Measurements from ENCODE around the gene PWP2. TPM values are rescaled to one million over a fixed set of nuclear protein-coding genes. Genes with fewer than 3 reads are reported as not detected.
A peak's percentile ranks its signal among the peaks of the same experiment; 100 is the strongest.

The PWP2 gene
- total and polyA plus RNA-seq, 2 donors (not counting 1 experiment from before 2014, with no cell fraction given) = 3.6 to 13.5 TPM

DNA sequence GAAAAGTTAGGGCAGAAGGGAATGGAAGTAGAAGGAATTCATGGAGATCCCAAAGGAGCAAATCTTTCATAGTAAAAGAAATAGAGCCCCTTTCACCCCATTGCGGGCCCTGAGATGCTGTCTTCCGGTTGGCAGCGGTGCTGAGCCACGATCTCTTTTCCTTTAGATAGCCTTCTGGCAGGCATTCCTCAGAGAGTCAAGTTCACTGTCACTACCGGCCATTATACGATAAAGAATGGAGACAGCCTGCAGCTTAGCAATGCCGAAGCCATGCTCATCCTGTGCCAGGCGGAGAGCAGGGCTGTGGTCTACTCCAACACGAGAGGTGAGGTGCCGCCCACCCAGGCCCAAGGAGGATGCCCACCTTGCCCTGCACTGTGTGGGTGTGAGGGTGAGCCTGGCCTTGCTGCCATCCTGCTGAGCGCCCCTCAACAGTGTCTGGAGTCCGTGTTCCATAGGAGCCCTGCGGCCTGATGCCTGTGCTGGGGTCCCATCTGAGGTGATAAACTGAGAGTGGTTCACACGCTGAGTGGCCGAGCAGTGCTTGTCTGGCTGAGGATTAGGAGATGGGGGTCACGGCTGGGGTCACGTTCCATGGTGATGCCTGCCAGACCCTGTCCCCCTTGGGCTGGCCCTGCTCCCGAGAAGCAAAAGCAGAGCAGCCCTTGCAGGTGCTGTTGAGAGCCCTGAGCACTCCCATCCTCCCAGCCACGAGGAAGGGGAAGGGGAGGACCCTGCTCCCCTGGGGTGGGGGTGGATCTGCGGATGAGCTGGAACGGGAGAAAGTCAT, 20.4 kb upstream of the PWP2 start:
- Mint-ChIP-seq H3K27me3 (no peaks in the 10 kb centered on the region), H3K4me3 (no peak overlapping the region), H3K4me1 (peaks cover 55% of the 10 kb centered on the region), H3K9me3 (ENCODE audit: insufficient read depth) (no peaks in the 10 kb centered on the region), H3K27ac (peak overlapping the region; percentile 96)
- CTCF ChIA-PET = no interaction called here
- Histone ChIP-seq H3K27ac (ENCODE audit: low read length in 2 of 2) (peak overlapping the region in 1 of 2 donors; percentile 94), H2AFZ (ENCODE audit: insufficient read depth, low read depth, low read length, poor library complexity, severe bottlenecking) (no peak overlapping the region), H3K4me3 (ENCODE audit: control extremely low read depth in 1 of 5, extremely low read depth in 1 of 5, insufficient read depth in 1 of 5, low read depth in 2 of 5, low read length in 4 of 5) (no peak overlapping the region), H3K9ac (ENCODE audit: low read length) (no peak overlapping the region), H3K27me3 (replicated peaks in 1 of 4; ENCODE audit: control extremely low read depth in 1 of 4, control insufficient read depth in 3 of 4, insufficient read depth in 4 of 4, low read length in 3 of 4) (no peaks in the 10 kb centered on the region), H4K20me1 (ENCODE audit: control insufficient read depth, insufficient read depth, low read length, poor library complexity, severe bottlenecking) (no peaks in the 10 kb centered on the region), H3K9me3 (ENCODE audit: control extremely low read depth in 1 of 3, control insufficient read depth in 2 of 3, insufficient read depth in 1 of 3, low read length in 2 of 3) (no peaks in the 10 kb centered on the region), H3K36me3 (replicated peaks in 1 of 2; ENCODE audit: control extremely low read depth in 1 of 2, control insufficient read depth in 1 of 2, extremely low read depth in 1 of 2, insufficient read depth in 2 of 2, low read length in 1 of 2) (peaks cover 2 to 79% of the 10 kb centered on the region in 2 experiments), H3K4me1 (ENCODE audit: control insufficient read depth in 2 of 2, insufficient read depth in 2 of 2, low read length in 2 of 2) (peaks cover 33 to 59% of the 10 kb centered on the region in 2 donors), H3K4me2 (replicated peaks; ENCODE audit: low read depth, low read length, poor library complexity, severe bottlenecking) (no peak overlapping the region), H3K79me2 (ENCODE audit: control insufficient read depth, insufficient read depth, low read length) (peaks cover 31% of the 10 kb centered on the region)
- TF ChIP-seq, protein P1, sequence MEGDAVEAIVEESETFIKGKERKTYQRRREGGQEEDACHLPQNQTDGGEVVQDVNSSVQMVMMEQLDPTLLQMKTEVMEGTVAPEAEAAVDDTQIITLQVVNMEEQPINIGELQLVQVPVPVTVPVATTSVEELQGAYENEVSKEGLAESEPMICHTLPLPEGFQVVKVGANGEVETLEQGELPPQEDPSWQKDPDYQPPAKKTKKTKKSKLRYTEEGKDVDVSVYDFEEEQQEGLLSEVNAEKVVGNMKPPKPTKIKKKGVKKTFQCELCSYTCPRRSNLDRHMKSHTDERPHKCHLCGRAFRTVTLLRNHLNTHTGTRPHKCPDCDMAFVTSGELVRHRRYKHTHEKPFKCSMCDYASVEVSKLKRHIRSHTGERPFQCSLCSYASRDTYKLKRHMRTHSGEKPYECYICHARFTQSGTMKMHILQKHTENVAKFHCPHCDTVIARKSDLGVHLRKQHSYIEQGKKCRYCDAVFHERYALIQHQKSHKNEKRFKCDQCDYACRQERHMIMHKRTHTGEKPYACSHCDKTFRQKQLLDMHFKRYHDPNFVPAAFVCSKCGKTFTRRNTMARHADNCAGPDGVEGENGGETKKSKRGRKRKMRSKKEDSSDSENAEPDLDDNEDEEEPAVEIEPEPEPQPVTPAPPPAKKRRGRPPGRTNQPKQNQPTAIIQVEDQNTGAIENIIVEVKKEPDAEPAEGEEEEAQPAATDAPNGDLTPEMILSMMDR (IDR thresholded peaks at IDR 0.05) = no peak
- TF ChIP-seq EZH2 (IDR thresholded peaks at IDR 0.05; ENCODE audit: borderline replicate concordance, insufficient read depth, low read depth, low read length, poor library complexity, severe bottlenecking) = no peak
- no peak for DNase-seq
- ATAC-seq (ENCODE audit: low read depth) = no peak
- intact Hi-C loops (cut with micrococcal nuclease) = no loop called here
- POLR2A ChIA-PET = no interaction called here
- 96% methylated on average over 21 of the region's 21 CpGs for WGBS (ENCODE audit: insufficient coverage)

Data from B cell (primary cell).